Activated T-helper 9 cell treated with anti-CD3 and anti-CD28 coated beads, Interleukin-2, amount 50 U/mL, for 16 hours (primary cell): ENCODE results near the gene VCAN.

Experiments
- DNase-seq: peaks from one replicate; pipeline ENCODE4 v3.0.0-alpha.2; 2020; ENCODE audit warnings: low read depth

VCAN gene

GRCh38 chr5:83538786-83539462 lies 67.4 kb downstream of the VCAN start:
- no peak for DNase-seq

GRCh38 chr5:83539463-83539790 lies 67.9 kb downstream of the VCAN start:
- DNase-seq: no peak

GRCh38 chr5:83540105-83540504 lies 68.6 kb downstream of the VCAN start:
- DNase-seq: no peak

- no peak for DNase-seq
These were observed 69.2 kb downstream of the VCAN start for GRCh38 chr5:83540783-83541182.

- no peak for DNase-seq
These were observed 71.3 kb downstream of the VCAN start for GRCh38 chr5:83542839-83543238.

- DNase-seq: no peak
These were observed 72.4 kb downstream of the VCAN start for GRCh38 chr5:83543898-83544297.

- DNase-seq: no peak
These were observed 75.6 kb downstream of the VCAN start for GRCh38 chr5:83547161-83547560.

- DNase-seq: no peak
These were observed 76.3 kb downstream of the VCAN start for GRCh38 chr5:83547889-83548288.

GRCh38 chr5:83548581-83548980 lies 77.0 kb downstream of the VCAN start:
- no peak for DNase-seq

- no peak for DNase-seq
These were observed 77.5 kb downstream of the VCAN start for GRCh38 chr5:83549076-83549475.

- DNase-seq: no peak
These were observed 78.1 kb downstream of the VCAN start for GRCh38 chr5:83549674-83550073.

GRCh38 chr5:83551821-83552220 lies 80.3 kb downstream of the VCAN start:
- no peak for DNase-seq

- DNase-seq: no peak
These were observed 80.7 kb downstream of the VCAN start for GRCh38 chr5:83552275-83552674.

- DNase-seq: no peak
These were observed 81.5 kb downstream of the VCAN start for GRCh38 chr5:83553000-83553486.

- DNase-seq: no peak
These were observed 82.6 kb downstream of the VCAN start for GRCh38 chr5:83554133-83554532.

GRCh38 chr5:83554686-83555085 lies 83.1 kb downstream of the VCAN start:
- DNase-seq: no peak

- DNase-seq: no peak
These were observed 83.7 kb downstream of the VCAN start for GRCh38 chr5:83555263-83555662.

- DNase-seq: no peak
These were observed 84.6 kb downstream of the VCAN start for GRCh38 chr5:83556190-83556589.

GRCh38 chr5:83559118-83559785 lies 87.7 kb downstream of the VCAN start:
- DNase-seq: no peak

GRCh38 chr5:83562071-83562606 lies 90.6 kb downstream of the VCAN start:
- DNase-seq: no peak

- no peak for DNase-seq
These were observed 91.4 kb downstream of the VCAN start for GRCh38 chr5:83562791-83563557.

- no peak for DNase-seq
These were observed 92.1 kb downstream of the VCAN start for GRCh38 chr5:83563631-83564030.
